SK-N-MC (cell line): ENCODE data around the gene CAPN8.

Experiments
- EZH2 ChIP-seq: fragments of 200-600 bp; sonication (generic); IDR thresholded peaks from one replicate; pipeline ENCODE4 v1.6.1; 2017; ENCODE audit warnings: antibody characterized with exemption
- POLR2AphosphoS5 ChIP-seq: IDR thresholded peaks from 2 replicates; pipeline ENCODE4 v1.6.1; 2012; ENCODE audit warnings: mild to moderate bottlenecking, low read depth, low read length, borderline replicate concordance

- TF ChIP-seq POLR2AphosphoS5 (no peak), EZH2 (no peak)
Measured at GRCh38 chr1:223669003-223669795, 3.7 kb upstream of the CAPN8 start.
